Tibial nerve (tissue), 4 donors: Measurements from ENCODE around the gene FKBP9. TPM values are rescaled to one million over a fixed set of nuclear protein-coding genes. Genes with fewer than 3 reads are reported as not detected.
A peak's percentile ranks its signal among the peaks of the same experiment; 100 is the strongest.
"Not testable (repeated sequence)": the region's sequence is repeated elsewhere in the genome, so short reads cannot be mapped to it uniquely, and the experiment has no call there.

Source experiments
- DNase-seq, 2 donors: peaks; one replicate each; pipeline ENCODE4 v3.0.0-alpha.2; 2019; ENCODE audit warnings: low spot score in 2 of 2
- H3K27ac ChIP-seq, 4 donors: fragments of 200-600 bp; sonication (generic) in 3 of 4; one replicate each; pipeline ENCODE4 v1.5.1; 2017 to 2019; ENCODE audit warnings: mild to moderate bottlenecking in 1 of 4
- H3K27me3 ChIP-seq, 2 donors: fragments of 200-600 bp; sonication (generic) in 1 of 2; one replicate each; pipeline versions ENCODE4 v1.5.1 to v1.6.0; 2017 to 2019
- H3K36me3 ChIP-seq, 3 donors: fragments of 200-600 bp; sonication (generic); one replicate each; pipeline ENCODE4 v1.5.1; 2018 to 2019
- H3K4me1 ChIP-seq, 4 donors: fragments of 200-600 bp; sonication (generic) in 3 of 4; one replicate each; pipeline ENCODE4 v1.5.1; 2017 to 2019
- H3K4me3 ChIP-seq, 4 donors: fragments of 200-600 bp; sonication (generic) in 3 of 4; one replicate each; pipeline ENCODE4 v1.5.1; 2017 to 2019; ENCODE audit warnings: mild to moderate bottlenecking in 1 of 4, moderate library complexity in 1 of 4
- H3K9me3 ChIP-seq, 4 donors: fragments of 200-600 bp; sonication (generic) in 3 of 4; one replicate each; pipeline ENCODE4 v1.5.1; 2017 to 2019
- CTCF ChIP-seq, 5 experiments: fragments of 200-600 bp in 3 of 5; fragments of 450-650 bp in 2 of 5; sonication (generic) in 3 of 5; IDR thresholded peaks; one replicate each; pipeline ENCODE4 v1.5.1; 2016 to 2019; ENCODE audit warnings: antibody characterized with exemption in 5 of 5, mild to moderate bottlenecking in 3 of 5, moderate library complexity in 2 of 5
- EP300 ChIP-seq, 2 donors: sonication (generic); formaldehyde crosslinking; IDR thresholded peaks; one replicate each; pipeline ENCODE4 v1.6.1; 2017; ENCODE audit warnings: antibody characterized with exemption in 2 of 2, mild to moderate bottlenecking in 1 of 2
- POLR2A ChIP-seq, 2 donors: fragments of 450-650 bp; IDR thresholded peaks; one replicate each; pipeline ENCODE4 v1.6.1; 2017; ENCODE audit warnings: antibody characterized with exemption in 2 of 2, mild to moderate bottlenecking in 2 of 2, moderate library complexity in 2 of 2
- WGBS, 2 donors: methylation state at CpG; one replicate each; pipeline ENCODE4 v1.1.5; 2018; 5-methylcytosine and 5-hydroxymethylcytosine counted together
- total RNA-seq, 4 donors: library from RNA; depleted of rRNA; stranded (reverse); fragments of >200 nt; gene quantifications; one replicate each; pipeline ENCODE4 v1.1.0, GENCODE V29; 2016

FKBP9 gene
- total RNA-seq, 4 donors from 2014 or later, result 262 to 522 (median 320) TPM

DNA sequence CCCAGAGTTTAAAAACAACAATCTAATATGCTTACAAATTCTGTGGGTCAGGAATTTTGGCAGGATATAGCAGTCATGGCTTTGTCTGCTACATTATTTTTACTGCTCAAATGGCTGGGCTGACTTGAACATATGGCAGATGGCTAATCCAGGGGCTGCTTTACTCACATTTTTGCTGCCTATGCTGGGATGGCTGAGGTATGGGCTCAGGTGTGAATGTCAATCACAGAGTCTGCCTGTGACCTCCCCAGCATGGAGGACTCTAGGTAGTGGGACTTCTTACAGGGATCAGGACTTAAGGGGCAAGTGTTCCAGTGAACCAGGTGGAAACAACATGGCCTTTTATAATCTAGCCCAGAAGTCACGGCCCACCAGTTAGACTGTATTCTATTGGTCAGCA, 4.4 kb upstream of the FKBP9 start:
- no peak overlapping the region for H3K4me3 ChIP-seq
- H3K27ac ChIP-seq, result no peak overlapping the region

GRCh38 chr7:32958046-32959025, 1.1 kb downstream of the FKBP9 start:
- peak; percentile 38 to 55 for DNase-seq
- 28 to 29% methylated on average over 24 to 25 of the region's 26 CpGs for whole genome bisulfite sequencing, 2 donors
- no peaks in the 10 kb centered on the region for H3K9me3 ChIP-seq
- peaks cover 0 to 35% (median 0%) of the 10 kb centered on the region in 4 donors for H3K4me1 ChIP-seq
- H3K27me3 ChIP-seq, result no peaks in the 10 kb centered on the region
- TF ChIP-seq CTCF (IDR thresholded peaks at IDR 0.05) (no peak), POLR2A (IDR thresholded peaks at IDR 0.05) (no peak), EP300 (IDR thresholded peaks at IDR 0.05) (no peak)
- H3K4me3 ChIP-seq, result peak overlapping the region; percentile 68 to 99 (median 82)
- peak overlapping the region; percentile 84 to 93 (median 90) for H3K27ac ChIP-seq
- H3K36me3 ChIP-seq, result no peaks in the 10 kb centered on the region

More for the DNA sequence above, 4.4 kb upstream of the FKBP9 start:
- no peaks in the 10 kb centered on the region for H3K36me3 ChIP-seq
- peaks cover 0 to 11% (median 0%) of the 10 kb centered on the region in 4 donors for H3K9me3 ChIP-seq
- WGBS, 2 donors, result 80 to 91% methylated on average over 1 of the region's 1 CpG
- no peak for DNase-seq
- no peaks in the 10 kb centered on the region for H3K27me3 ChIP-seq
- peaks cover 0 to 9% (median 0%) of the 10 kb centered on the region in 4 donors for H3K4me1 ChIP-seq
- TF ChIP-seq CTCF (IDR thresholded peaks at IDR 0.05), result no peak
- TF ChIP-seq POLR2A (IDR thresholded peaks at IDR 0.05), result no peak
- TF ChIP-seq EP300 (IDR thresholded peaks at IDR 0.05), result no peak

DNA sequence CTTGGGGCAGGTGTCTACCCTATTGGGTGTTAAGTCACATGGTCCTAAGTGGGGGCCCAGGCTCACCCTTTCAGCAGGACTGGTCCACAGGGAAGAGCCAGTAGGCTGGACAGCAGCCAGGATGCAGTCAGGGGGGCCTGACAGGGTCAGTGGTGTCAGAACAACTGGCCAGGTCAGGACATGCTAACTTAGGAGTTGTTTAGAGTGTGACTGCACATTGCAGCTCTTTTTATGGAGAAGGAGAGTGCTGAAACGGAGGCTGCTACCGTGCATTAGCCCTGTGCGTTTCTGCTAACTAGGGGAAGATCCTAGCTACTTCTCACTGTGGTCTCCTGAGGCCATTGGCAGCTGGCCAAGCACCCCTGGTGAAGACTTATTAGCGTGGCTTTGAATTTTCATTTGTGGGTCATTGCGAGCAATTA, 6.7 kb downstream of the FKBP9 start:
- not testable (repeated sequence) for H3K27ac ChIP-seq, DNase-seq, H3K9me3 ChIP-seq, H3K36me3 ChIP-seq, H3K4me3 ChIP-seq, H3K27me3 ChIP-seq
- peaks cover 0 to 29% (median 10%) of the 10 kb centered on the region in 4 donors for H3K4me1 ChIP-seq
- 36 to 39% methylated on average over 5 of the region's 5 CpGs for WGBS, 2 donors

- H3K27ac ChIP-seq, result peak overlapping the region in 2 of 4 donors; percentile 20 to 48
- H3K4me3 ChIP-seq, result not testable (repeated sequence)
- peak in 4 of 5 experiments; percentile 16 to 36 (median 20) for TF ChIP-seq CTCF (IDR thresholded peaks at IDR 0.05)
These were observed 7.4 kb downstream of the FKBP9 start for GRCh38 chr7:32964461-32965159.

GRCh38 chr7:32966489-32967267, 9.4 kb downstream of the FKBP9 start:
- not testable (repeated sequence) for H3K27me3 ChIP-seq, H3K27ac ChIP-seq, H3K36me3 ChIP-seq, DNase-seq, H3K4me3 ChIP-seq, H3K9me3 ChIP-seq
- peaks cover 0 to 14% (median 10%) of the 10 kb centered on the region in 4 donors for H3K4me1 ChIP-seq
- WGBS, 2 donors, result 73% methylated on average over 3 to 5 of the region's 5 CpGs

More at GRCh38 chr7:32964461-32965159, 7.4 kb downstream of the FKBP9 start:
- H3K9me3 ChIP-seq, H3K36me3 ChIP-seq, H3K27me3 ChIP-seq, DNase-seq: not testable (repeated sequence)
- 12 to 14% methylated on average over 7 to 8 of the region's 8 CpGs for WGBS, 2 donors
- H3K4me1 ChIP-seq, result peaks cover 0 to 22% (median 10%) of the 10 kb centered on the region in 4 donors

DNA sequence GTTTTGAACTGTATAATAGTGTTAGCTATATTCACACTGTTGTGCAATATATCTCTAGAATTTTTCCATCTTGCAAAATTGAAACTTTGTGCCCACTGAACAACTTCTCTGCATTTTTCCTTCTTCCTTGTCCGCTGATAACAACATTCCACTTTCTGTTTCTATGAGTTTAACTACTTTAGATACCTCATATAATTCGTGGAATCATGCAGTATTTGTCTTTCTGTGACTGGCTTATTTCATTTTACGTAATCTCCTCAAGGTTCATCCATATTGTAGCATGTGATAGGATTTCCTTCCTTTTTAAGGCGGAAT, 10.0 kb downstream of the FKBP9 start:
- 78 to 81% methylated on average over 4 of the region's 4 CpGs for WGBS, 2 donors
- H3K36me3 ChIP-seq, H3K27ac ChIP-seq, H3K27me3 ChIP-seq, DNase-seq, H3K9me3 ChIP-seq, H3K4me3 ChIP-seq: not testable (repeated sequence)
- H3K4me1 ChIP-seq, result peaks cover 0 to 14% (median 10%) of the 10 kb centered on the region in 4 donors

- WGBS, 2 donors, result 41 to 48% methylated on average over 3 of the region's 3 CpGs
- H3K9me3 ChIP-seq, H3K27me3 ChIP-seq, H3K4me1 ChIP-seq, H3K27ac ChIP-seq, H3K4me3 ChIP-seq, DNase-seq: not testable (repeated sequence)
- peaks cover 0 to 15% (median 0%) of the 10 kb centered on the region in 3 donors for H3K36me3 ChIP-seq
These were observed 14.7 kb downstream of the FKBP9 start for GRCh38 chr7:32971967-32972366.

DNA sequence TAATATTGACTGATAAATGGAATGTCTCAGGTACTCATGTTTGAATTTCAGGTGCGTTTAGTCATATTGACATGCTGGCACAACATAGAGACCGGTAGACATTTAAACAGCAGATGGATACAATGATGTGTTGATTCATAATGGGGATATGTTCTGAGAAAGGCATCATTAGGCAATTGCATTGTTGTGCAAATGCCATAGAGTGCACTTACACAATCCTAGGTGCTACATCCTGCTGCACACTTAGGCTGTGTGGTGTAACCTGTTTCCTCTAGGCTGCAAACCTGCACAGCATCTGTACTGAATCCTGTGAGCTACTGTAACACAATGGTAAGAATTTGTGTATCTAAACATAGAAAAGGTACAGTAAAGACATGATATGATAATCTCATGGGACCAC, 19.9 kb downstream of the FKBP9 start:
- H3K9me3 ChIP-seq, H3K4me3 ChIP-seq, H3K27ac ChIP-seq, H3K4me1 ChIP-seq, H3K27me3 ChIP-seq, DNase-seq: not testable (repeated sequence)
- peaks cover 0 to 33% (median 0%) of the 10 kb centered on the region in 3 donors for H3K36me3 ChIP-seq
- 93 to 98% methylated on average over 2 of the region's 2 CpGs for WGBS, 2 donors
